Astrocyte (in vitro differentiated cells and primary cell): Measurements from ENCODE around the gene DERA. TPM values are rescaled to one million over a fixed set of nuclear protein-coding genes. Genes with fewer than 3 reads are reported as not detected.
A peak's percentile ranks its signal among the peaks of the same experiment; 100 is the strongest.

ENCODE experiments used
- DNase-seq: peaks from one replicate; pipeline ENCODE4 v3.0.0-alpha.2; 2010; ENCODE audit warnings: low read depth
- FAIRE-seq: peaks from 2 replicates; lab custom pipeline; 2011; peaks lifted over from hg19 to GRCh38; lab: Jason Lieb, UNC
- H2AFZ ChIP-seq: 2 replicates; pipeline ENCODE4 v1.6.0; 2012; ENCODE audit warnings: low read depth, low read length, inconsistent platforms
- H3K27ac ChIP-seq: 2 replicates; pipeline ENCODE4 v1.5.1; 2011; ENCODE audit warnings: low read depth, low read length, inconsistent platforms
- H3K27me3 ChIP-seq: 2 replicates; pipeline ENCODE4 v1.6.0; 2011; ENCODE audit warnings: low read length, inconsistent platforms; ENCODE audit not compliant: insufficient read depth
- H3K36me3 ChIP-seq: 2 replicates; pipeline ENCODE4 v1.5.1; 2011; ENCODE audit warnings: low read length, inconsistent platforms; ENCODE audit not compliant: insufficient read depth
- H3K4me1 ChIP-seq: 2 replicates; pipeline ENCODE4 v1.5.1; 2011; ENCODE audit warnings: low read length, inconsistent platforms; ENCODE audit not compliant: insufficient read depth
- H3K4me2 ChIP-seq: 2 replicates; pipeline ENCODE4 v1.6.0; 2012; ENCODE audit warnings: low read length, inconsistent platforms
- H3K4me3 ChIP-seq: 2 replicates; pipeline ENCODE4 v1.5.1; 2011; ENCODE audit warnings: low read depth, mild to moderate bottlenecking, low read length, inconsistent platforms; ENCODE audit not compliant: insufficient read depth
- H3K79me2 ChIP-seq: 2 replicates; pipeline ENCODE4 v1.6.0; 2012; ENCODE audit warnings: mild to moderate bottlenecking, low read length, inconsistent platforms; ENCODE audit not compliant: insufficient read depth
- H3K9ac ChIP-seq: 2 replicates; pipeline ENCODE4 v1.6.0; 2012; ENCODE audit warnings: mild to moderate bottlenecking, low read length, inconsistent platforms
- H3K9me3 ChIP-seq: 2 replicates; pipeline ENCODE4 v1.5.1; 2012; ENCODE audit warnings: low read depth, mild to moderate bottlenecking, low read length, inconsistent platforms; ENCODE audit not compliant: insufficient read depth
- H4K20me1 ChIP-seq: 2 replicates; pipeline ENCODE4 v1.6.0; 2012; ENCODE audit warnings: low read length, inconsistent platforms; ENCODE audit not compliant: insufficient read depth
- H3K27ac Mint-ChIP-seq: one replicate; pipeline ENCODE4 v1.8.0; 2021; ENCODE audit warnings: mild to moderate bottlenecking, mixed read lengths; ENCODE audit not compliant: unreplicated experiment
- H3K27me3 Mint-ChIP-seq: one replicate; pipeline ENCODE4 v1.8.0; 2021; ENCODE audit warnings: low read depth, mixed read lengths; ENCODE audit not compliant: unreplicated experiment
- H3K36me3 Mint-ChIP-seq: one replicate; pipeline ENCODE4 v1.8.0; 2021; ENCODE audit warnings: low read depth, mixed read lengths; ENCODE audit not compliant: unreplicated experiment
- H3K4me1 Mint-ChIP-seq: one replicate; pipeline ENCODE4 v1.8.0; 2021; ENCODE audit warnings: low read depth, mixed read lengths; ENCODE audit not compliant: unreplicated experiment
- H3K4me3 Mint-ChIP-seq: one replicate; pipeline ENCODE4 v1.8.0; 2021; ENCODE audit warnings: mild to moderate bottlenecking, moderate library complexity, mixed read lengths; ENCODE audit not compliant: unreplicated experiment
- H3K9me3 Mint-ChIP-seq: one replicate; pipeline ENCODE4 v1.8.0; 2021; ENCODE audit warnings: mild to moderate bottlenecking, mixed read lengths; ENCODE audit not compliant: unreplicated experiment
- EZH2 ChIP-seq: IDR thresholded peaks from 2 replicates; pipeline ENCODE4 v1.6.1; 2012; ENCODE audit warnings: mild to moderate bottlenecking, low read length, inconsistent platforms; ENCODE audit not compliant: insufficient read depth
- total RNA-seq: library from RNA; stranded (reverse); gene quantifications from 2 replicates; pipeline ENCODE4 v1.2.1, GENCODE V29; 2021
- TF ChIP-seq, protein P1 (sequence below): IDR thresholded peaks from 2 replicates; pipeline ENCODE4 v1.5.1; 2011; ENCODE audit warnings: low read depth, mild to moderate bottlenecking, inconsistent platforms, low read length, moderate library complexity; ENCODE audit not compliant: insufficient read depth

Gene DERA
- total RNA-seq, 1 donor from 2014 or later: 40.1 TPM

DNA sequence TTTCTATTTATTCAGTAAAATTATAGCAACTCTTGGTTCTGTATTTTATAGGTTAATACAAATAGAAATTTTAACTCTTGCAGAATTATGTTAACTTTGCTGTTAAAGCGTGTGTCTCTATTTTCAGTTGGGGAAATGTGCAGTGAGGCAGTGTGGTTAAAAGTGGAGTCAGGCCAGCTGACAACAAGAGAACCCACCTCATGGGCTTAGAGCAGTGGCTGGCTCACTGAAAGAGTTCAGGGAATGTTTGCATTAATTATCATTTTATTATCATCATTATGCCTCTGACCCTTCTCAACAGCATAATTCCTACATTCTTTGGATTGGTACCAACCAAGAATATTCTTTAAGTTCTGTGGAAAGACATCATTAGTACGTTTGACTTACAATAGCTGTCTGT lies 163.8 kb downstream of the DERA start:
- Histone ChIP-seq H2AFZ (no peak overlapping the region), H3K79me2 (no peaks in the 10 kb centered on the region), H3K27ac (no peak overlapping the region), H4K20me1 (no peaks in the 10 kb centered on the region), H3K36me3 (no peaks in the 10 kb centered on the region), H3K9me3 (no peaks in the 10 kb centered on the region), H3K27me3 (no peaks in the 10 kb centered on the region), H3K4me2 (no peak overlapping the region), H3K4me1 (no peaks in the 10 kb centered on the region), H3K9ac (no peak overlapping the region), H3K4me3 (no peak overlapping the region)
- H3K36me3 Mint-ChIP-seq: no peaks in the 10 kb centered on the region
- no peaks in the 10 kb centered on the region for H3K9me3 Mint-ChIP-seq
- no peak for TF ChIP-seq EZH2
- TF ChIP-seq, protein P1, sequence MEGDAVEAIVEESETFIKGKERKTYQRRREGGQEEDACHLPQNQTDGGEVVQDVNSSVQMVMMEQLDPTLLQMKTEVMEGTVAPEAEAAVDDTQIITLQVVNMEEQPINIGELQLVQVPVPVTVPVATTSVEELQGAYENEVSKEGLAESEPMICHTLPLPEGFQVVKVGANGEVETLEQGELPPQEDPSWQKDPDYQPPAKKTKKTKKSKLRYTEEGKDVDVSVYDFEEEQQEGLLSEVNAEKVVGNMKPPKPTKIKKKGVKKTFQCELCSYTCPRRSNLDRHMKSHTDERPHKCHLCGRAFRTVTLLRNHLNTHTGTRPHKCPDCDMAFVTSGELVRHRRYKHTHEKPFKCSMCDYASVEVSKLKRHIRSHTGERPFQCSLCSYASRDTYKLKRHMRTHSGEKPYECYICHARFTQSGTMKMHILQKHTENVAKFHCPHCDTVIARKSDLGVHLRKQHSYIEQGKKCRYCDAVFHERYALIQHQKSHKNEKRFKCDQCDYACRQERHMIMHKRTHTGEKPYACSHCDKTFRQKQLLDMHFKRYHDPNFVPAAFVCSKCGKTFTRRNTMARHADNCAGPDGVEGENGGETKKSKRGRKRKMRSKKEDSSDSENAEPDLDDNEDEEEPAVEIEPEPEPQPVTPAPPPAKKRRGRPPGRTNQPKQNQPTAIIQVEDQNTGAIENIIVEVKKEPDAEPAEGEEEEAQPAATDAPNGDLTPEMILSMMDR: no peak
- no peaks in the 10 kb centered on the region for H3K4me1 Mint-ChIP-seq
- no peaks in the 10 kb centered on the region for H3K27me3 Mint-ChIP-seq
- H3K4me3 Mint-ChIP-seq: no peak overlapping the region
- no peak for FAIRE-seq
- DNase-seq: no peak
- H3K27ac Mint-ChIP-seq: no peak overlapping the region

DNA sequence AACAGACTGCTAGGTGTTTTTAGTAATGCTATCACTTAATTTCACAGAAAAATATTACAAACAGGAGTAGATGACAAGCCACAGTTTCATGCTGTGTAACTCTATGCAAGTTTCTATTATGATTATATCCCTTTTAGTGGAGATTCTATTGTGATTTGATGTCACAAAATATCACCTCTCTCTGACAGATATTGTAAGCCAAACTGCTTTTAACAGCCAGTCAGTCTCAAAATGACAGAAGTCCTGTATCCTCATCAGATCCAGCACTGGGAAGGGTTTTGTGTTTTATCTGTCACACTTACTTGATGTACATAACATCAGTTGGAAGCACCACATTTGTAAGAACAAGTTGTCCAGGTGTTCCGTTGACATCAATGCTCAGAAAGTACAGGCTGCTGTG lies 164.8 kb downstream of the DERA start:
- FAIRE-seq: no peak
- H3K27me3 ChIP-seq: no peaks in the 10 kb centered on the region
- TF ChIP-seq, protein P1: no peak
- TF ChIP-seq EZH2: no peak

DNA sequence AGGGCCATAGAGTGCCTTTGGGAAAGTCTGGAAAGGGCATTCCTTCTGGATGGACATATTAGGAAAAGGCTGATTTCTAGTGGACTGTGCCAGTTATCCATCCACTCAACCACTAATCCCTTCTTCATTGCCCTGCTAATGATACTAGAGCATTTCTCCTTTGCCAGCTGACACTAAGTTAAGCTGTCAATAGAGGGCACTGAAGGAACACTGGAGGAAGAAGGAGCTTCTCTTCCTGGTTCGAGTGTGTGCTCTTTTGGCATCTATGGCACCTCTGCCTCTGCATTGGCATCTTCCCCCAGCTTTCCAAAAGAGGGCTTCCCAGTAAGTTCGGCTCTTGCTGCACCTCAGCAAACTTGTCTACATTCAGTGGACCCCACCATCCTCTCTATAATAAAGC lies 165.4 kb downstream of the DERA start:
- H3K9me3 ChIP-seq: no peaks in the 10 kb centered on the region
- H3K9me3 Mint-ChIP-seq: no peaks in the 10 kb centered on the region
- no peaks in the 10 kb centered on the region for H4K20me1 ChIP-seq
- no peaks in the 10 kb centered on the region for H3K4me1 ChIP-seq
- H3K27me3 ChIP-seq: no peaks in the 10 kb centered on the region
- no peak overlapping the region for H3K4me2 ChIP-seq
- DNase-seq (no peak), FAIRE-seq (no peak)
- H3K27ac ChIP-seq: no peak overlapping the region
- H3K9ac ChIP-seq: no peak overlapping the region
- no peak overlapping the region for H3K4me3 ChIP-seq
- no peak for TF ChIP-seq EZH2
- TF ChIP-seq, protein P1: peak; percentile 5
- H3K27me3 Mint-ChIP-seq: no peaks in the 10 kb centered on the region
- no peak overlapping the region for H3K4me3 Mint-ChIP-seq
- no peaks in the 10 kb centered on the region for H3K36me3 ChIP-seq
- no peak overlapping the region for H2AFZ ChIP-seq
- no peaks in the 10 kb centered on the region for H3K79me2 ChIP-seq
- H3K27ac Mint-ChIP-seq: no peak overlapping the region
- H3K36me3 Mint-ChIP-seq: no peaks in the 10 kb centered on the region
- no peaks in the 10 kb centered on the region for H3K4me1 Mint-ChIP-seq

More for the DNA sequence above, 164.8 kb downstream of the DERA start:
- Histone ChIP-seq H3K9me3 (no peaks in the 10 kb centered on the region), H3K4me2 (no peak overlapping the region), H3K4me1 (no peaks in the 10 kb centered on the region), H3K79me2 (no peaks in the 10 kb centered on the region), H3K27ac (no peak overlapping the region), H3K9ac (no peak overlapping the region), H3K36me3 (no peaks in the 10 kb centered on the region), H2AFZ (no peak overlapping the region), H3K4me3 (no peak overlapping the region), H4K20me1 (no peaks in the 10 kb centered on the region)
- no peak for DNase-seq
- no peaks in the 10 kb centered on the region for H3K4me1 Mint-ChIP-seq
- no peaks in the 10 kb centered on the region for H3K36me3 Mint-ChIP-seq
- no peak overlapping the region for H3K27ac Mint-ChIP-seq
- H3K4me3 Mint-ChIP-seq: no peak overlapping the region
- H3K9me3 Mint-ChIP-seq: no peaks in the 10 kb centered on the region
- H3K27me3 Mint-ChIP-seq: no peaks in the 10 kb centered on the region
